K562 treated with DMSO at 1 percent for 48 hours (cell line): ENCODE results near the gene HS6ST3. TPM values are rescaled to one million over a fixed set of nuclear protein-coding genes. Genes with fewer than 3 reads are reported as not detected.

Experiments used
- total RNA-seq: library from RNA; unstranded; fragments of 300-600 nt; gene quantifications from 2 replicates; pipeline ENCODE4 v1.2.3, GENCODE V29; 2022; ENCODE audit warnings: low replicate concordance; ENCODE audit errors: extremely low read depth

Gene HS6ST3
- total RNA-seq, result not detected in 2 replicates

GRCh38 chr13:96089749-96090239 lies at the start of gene HS6ST3:
HS6ST3 (plus strand) TSS chr13:96090107.

GRCh38 chr13:96053003-96053703 lies 36.8 kb upstream of the HS6ST3 start, which contains the start of gene UGGT2:
UGGT2 (minus strand) TSS chr13:96053401; CDS start chr13:96053312, 89 bp downstream.

Other genes with a start within 250 kb of the HS6ST3 start
- not detected in 2 replicates for gene UGGT2, start 36.7 kb upstream of the HS6ST3 start, total RNA-seq